H1 (cell line): ENCODE measurements around the gene PRPF4. TPM values are rescaled to one million over a fixed set of nuclear protein-coding genes. Genes with fewer than 3 reads are reported as not detected.

Experiments
- CTCF ChIA-PET: fragments of 300-600 bp; sonication (Branson Sonifier 250); formaldehyde crosslinking; loops from one replicate; lab custom pipeline; 2021; ENCODE audit not compliant: partially characterized antibody; lab: Charles Lee
- POLR2A ChIA-PET: fragments of 300-600 bp; sonication (Branson Sonifier 250); formaldehyde crosslinking; loops from one replicate; lab custom pipeline; 2021; ENCODE audit warnings: inconsistent platforms; ENCODE audit not compliant: partially characterized antibody; lab: Charles Lee
- DNase-seq, 2 experiments: peaks; one replicate each; pipeline versions ENCODE4 v3.0.0 to v3.0.0-alpha.2; 2010 to 2022; ENCODE audit warnings: low spot score in 2 of 2, low read depth in 1 of 2, mixed read lengths in 1 of 2
- FAIRE-seq: peaks from 2 replicates; lab custom pipeline; 2011; peaks lifted over from hg19 to GRCh38; lab: Jason Lieb, UNC
- H2AFZ ChIP-seq: 2 replicates; pipeline ENCODE4 v1.8.1; 2012; ENCODE audit warnings: low read length, inconsistent platforms
- H2AK5ac ChIP-seq: 2 replicates; pipeline ENCODE4 v1.6.1; 2013; ENCODE audit warnings: low read depth, low read length
- H2BK120ac ChIP-seq: replicated peaks from 2 replicates; pipeline ENCODE3; 2013; ENCODE audit warnings: low read depth, low read length, inconsistent platforms
- H2BK12ac ChIP-seq: 2 replicates; pipeline ENCODE4 v1.6.1; 2013; ENCODE audit warnings: low read depth, low read length
- H2BK15ac ChIP-seq: 2 replicates; pipeline ENCODE4 v1.6.1; 2013; ENCODE audit warnings: low read length
- H2BK20ac ChIP-seq: 2 replicates; pipeline ENCODE4 v1.6.1; 2013; ENCODE audit warnings: low read length
- H2BK5ac ChIP-seq: 2 replicates; pipeline ENCODE4 v1.6.1; 2013; ENCODE audit warnings: low read depth, low read length
- H3K14ac ChIP-seq: 2 replicates; pipeline ENCODE4 v1.6.1; 2013; ENCODE audit warnings: inconsistent platforms; ENCODE audit not compliant: insufficient read length
- H3K18ac ChIP-seq: 2 replicates; pipeline ENCODE4 v1.6.1; 2013; ENCODE audit warnings: low read length; ENCODE audit errors: extremely low read depth
- H3K23ac ChIP-seq: 2 replicates; pipeline ENCODE4 v1.6.1; 2013; ENCODE audit warnings: inconsistent platforms; ENCODE audit not compliant: insufficient read length
- H3K23me2 ChIP-seq: 2 replicates; pipeline ENCODE4 v1.6.1; 2013; ENCODE audit warnings: low read depth, low read length
- H3K27ac ChIP-seq: 2 replicates; pipeline ENCODE4 v1.6.1; 2011; ENCODE audit warnings: low read depth, low read length, inconsistent platforms
- H3K27me3 ChIP-seq, 4 experiments: replicated peaks in 1 of 4; 1 replicate in 1 of 4; 2 replicates in 3 of 4; pipeline versions ENCODE4 v1.6.1 to v1.8.1; 2011 to 2013; ENCODE audit warnings: low read length in 3 of 4, mild to moderate bottlenecking in 3 of 4, inconsistent platforms in 2 of 4, mixed read lengths in 2 of 4, moderate library complexity in 1 of 4; ENCODE audit not compliant: control insufficient read depth in 3 of 4, insufficient read depth in 3 of 4; ENCODE audit errors: extremely low read depth in 1 of 4
- H3K36me3 ChIP-seq, 4 experiments: 2 replicates each; pipeline versions ENCODE4 v1.6.1 to v1.8.1; 2011 to 2013; ENCODE audit warnings: mild to moderate bottlenecking in 4 of 4, low read length in 3 of 4, moderate library complexity in 2 of 4, control low read depth in 1 of 4, inconsistent platforms in 1 of 4; ENCODE audit not compliant: insufficient read depth in 4 of 4, control insufficient read depth in 2 of 4
- H3K4ac ChIP-seq: replicated peaks from 2 replicates; pipeline ENCODE3; 2013; ENCODE audit warnings: low read length, low read depth, mixed read lengths, inconsistent platforms; ENCODE audit not compliant: insufficient read length
- H3K4me1 ChIP-seq, 4 experiments: replicated peaks in 1 of 4; 1 replicate in 1 of 4; 2 replicates in 3 of 4; pipeline versions ENCODE4 v1.6.1 to v1.8.1; 2011 to 2013; ENCODE audit warnings: low read length in 3 of 4, inconsistent platforms in 2 of 4, mixed read lengths in 1 of 4; ENCODE audit not compliant: insufficient read depth in 4 of 4, control insufficient read depth in 3 of 4
- H3K4me2 ChIP-seq, 2 experiments: 2 replicates each; pipeline versions ENCODE4 v1.6.1 to v1.8.1; 2011 to 2013; ENCODE audit warnings: low read depth in 2 of 2, low read length in 2 of 2, control low read depth in 1 of 2, inconsistent platforms in 1 of 2, mild to moderate bottlenecking in 1 of 2; ENCODE audit not compliant: insufficient read depth in 1 of 2
- H3K4me3 ChIP-seq, 4 experiments: fragments of 200-600, 300-600 bp in 1 of 4; sonication (generic), shearing (Covaris generic), sonication (Bioruptor Twin) in 1 of 4; 2 replicates each; pipeline versions ENCODE4 v1.5.1 to v1.8.1; 2011 to 2016; ENCODE audit warnings: low read length in 4 of 4, low read depth in 3 of 4, control low read depth in 2 of 4, inconsistent platforms in 2 of 4, mild to moderate bottlenecking in 2 of 4, mixed read lengths in 1 of 4, moderate library complexity in 1 of 4; ENCODE audit not compliant: insufficient read depth in 2 of 4; ENCODE audit errors: extremely low read depth in 1 of 4
- H3K56ac ChIP-seq: replicated peaks from 2 replicates; pipeline ENCODE3; 2013; ENCODE audit warnings: low read depth, mild to moderate bottlenecking, mixed read lengths, low read length, inconsistent platforms; ENCODE audit not compliant: insufficient read length
- H3K79me1 ChIP-seq: 2 replicates; pipeline ENCODE4 v1.6.1; 2013; ENCODE audit warnings: low read depth, low read length, control low read depth
- H3K79me2 ChIP-seq, 2 experiments: 2 replicates each; pipeline versions ENCODE4 v1.6.1 to v1.8.1; 2012 to 2013; ENCODE audit warnings: low read length in 2 of 2, mild to moderate bottlenecking in 2 of 2, inconsistent platforms in 1 of 2; ENCODE audit not compliant: insufficient read depth in 2 of 2, control insufficient read depth in 1 of 2
- H3K9ac ChIP-seq, 4 experiments: replicated peaks in 1 of 4; 1 replicate in 1 of 4; 2 replicates in 3 of 4; pipeline versions ENCODE4 v1.6.1 to v1.8.1; 2011 to 2013; ENCODE audit warnings: low read depth in 3 of 4, low read length in 3 of 4, control low read depth in 2 of 4, mild to moderate bottlenecking in 2 of 4, moderate library complexity in 2 of 4, inconsistent platforms in 1 of 4; ENCODE audit errors: extremely low read depth in 1 of 4
- H3K9me3 ChIP-seq, 2 experiments: 2 replicates each; pipeline versions ENCODE4 v1.6.1 to v1.8.1; 2012 to 2013; ENCODE audit warnings: mild to moderate bottlenecking in 2 of 2, moderate library complexity in 2 of 2, control low read depth in 1 of 2, inconsistent platforms in 1 of 2, low read depth in 1 of 2, low read length in 1 of 2, mixed read lengths in 1 of 2; ENCODE audit not compliant: insufficient read depth in 2 of 2
- H4K20me1 ChIP-seq, 2 experiments: replicated peaks in 1 of 2; 2 replicates each; pipeline versions ENCODE3 to v1.8.1; 2011 to 2013; ENCODE audit warnings: inconsistent platforms in 2 of 2, low read length in 2 of 2, mild to moderate bottlenecking in 1 of 2; ENCODE audit not compliant: insufficient read depth in 2 of 2, control insufficient read depth in 1 of 2
- H4K5ac ChIP-seq: 2 replicates; pipeline ENCODE4 v1.6.1; 2013; ENCODE audit warnings: low read length, low read depth, mixed read lengths, inconsistent platforms; ENCODE audit not compliant: insufficient read length
- H4K8ac ChIP-seq: 2 replicates; pipeline ENCODE4 v1.8.0; 2013; ENCODE audit warnings: mild to moderate bottlenecking, moderate library complexity, low read length, inconsistent platforms; ENCODE audit not compliant: insufficient read depth; ENCODE audit errors: extremely low read depth
- H4K91ac ChIP-seq: replicated peaks from 2 replicates; pipeline ENCODE3; 2013; ENCODE audit warnings: low read length, mixed read lengths, inconsistent platforms; ENCODE audit not compliant: insufficient read length
- CBX5 ChIP-seq: fragments of 300-800, 300-1000 bp; sonication (generic); IDR thresholded peaks from 2 replicates; pipeline ENCODE4 v1.7.1; 2016; ENCODE audit warnings: antibody characterized with exemption, low read length, low read depth
- CHD1 ChIP-seq: IDR thresholded peaks from 2 replicates; pipeline ENCODE4 v1.6.1; 2012; ENCODE audit warnings: low read depth, low read length, improper control_type of control experiment
- E2F6 ChIP-seq: IDR thresholded peaks from 2 replicates; pipeline ENCODE4 v1.6.1; 2012; ENCODE audit warnings: inconsistent platforms
- FOSL1 ChIP-seq: IDR thresholded peaks from 2 replicates; pipeline ENCODE4 v1.6.1; 2011; ENCODE audit warnings: mild to moderate bottlenecking, low read depth, low read length, moderate library complexity; ENCODE audit not compliant: insufficient read depth
- GTF2F1 ChIP-seq: IDR thresholded peaks from 2 replicates; pipeline ENCODE4 v1.6.1; 2012; ENCODE audit warnings: low read depth, low read length, improper control_type of control experiment, borderline replicate concordance
- HDAC2 ChIP-seq, 2 experiments: fragments of 300-600 bp in 1 of 2; sonication (generic) in 1 of 2; IDR thresholded peaks; 2 replicates each; pipeline ENCODE4 v1.6.1; 2011 to 2012; ENCODE audit warnings: low read depth in 2 of 2, low read length in 2 of 2, mild to moderate bottlenecking in 2 of 2, moderate library complexity in 2 of 2, borderline replicate concordance in 1 of 2, inconsistent platforms in 1 of 2
- HDAC6 ChIP-seq: IDR thresholded peaks from one replicate; pipeline ENCODE4 v1.7.1; 2012; ENCODE audit warnings: low read depth, mild to moderate bottlenecking, inconsistent platforms, low read length, moderate library complexity
- RXRA ChIP-seq: IDR thresholded peaks from 2 replicates; pipeline ENCODE4 v1.6.1; 2011; ENCODE audit warnings: low read depth, mild to moderate bottlenecking, low read length, moderate library complexity; ENCODE audit not compliant: insufficient read depth
- SIRT6 ChIP-seq: IDR thresholded peaks from one replicate; pipeline ENCODE4 v1.7.1; 2012; ENCODE audit warnings: low read length, inconsistent platforms
- TAF7 ChIP-seq: optimal IDR thresholded peaks from 2 replicates; pipeline ENCODE3; 2011; ENCODE audit warnings: low read depth, mild to moderate bottlenecking, inconsistent platforms, low read length, moderate library complexity, borderline replicate concordance
- TBP ChIP-seq: IDR thresholded peaks from 2 replicates; pipeline ENCODE4 v1.6.1; 2011; ENCODE audit warnings: low read depth, low read length, improper control_type of control experiment
- TEAD4 ChIP-seq: IDR thresholded peaks from 2 replicates; pipeline ENCODE4 v1.6.1; 2012; ENCODE audit warnings: low read depth, low read length, inconsistent platforms, mixed read lengths
- ZNF274 ChIP-seq: IDR thresholded peaks from 2 replicates; pipeline ENCODE4 v1.7.0; 2012; ENCODE audit warnings: low read length, borderline replicate concordance; ENCODE audit errors: extremely low read depth
- WGBS, 2 experiments: shearing (Covaris generic) in 1 of 2; methylation state at CpG; one replicate each; pipeline versions ENCODE4 v1.1.6 to v1.1.7; 2013 to 2015; ENCODE audit warnings: low lambda C conversion rate in 2 of 2, mixed read lengths in 2 of 2, inconsistent platforms in 1 of 2, low coverage in 1 of 2, missing lambda C conversion rate in 1 of 2; ENCODE audit not compliant: insufficient replicate concordance in 2 of 2, insufficient coverage in 1 of 2, insufficient read length in 1 of 2; ENCODE audit errors: extremely low coverage in 1 of 2, missing lambda C conversion rate in 1 of 2; 5-methylcytosine and 5-hydroxymethylcytosine counted together
- polyA plus RNA-seq, 7 experiments: library from polyadenylated mRNA; depleted of rRNA in 3 of 7; stranded (reverse) in 5 of 7; unstranded in 2 of 7; fragments of >200 nt in 5 of 7; fragments of 200-250 nt in 2 of 7; gene quantifications; 1 replicate in 5 of 7; 2 replicates in 1 of 7; 4 replicates in 1 of 7; pipeline versions ENCODE4 v1.2.1 to v1.2.3, GENCODE V29; 2011 to 2013; ENCODE audit warnings: missing spikeins in 2 of 7, mixed read lengths in 2 of 7
- total RNA-seq: library from RNA; stranded (reverse); fragmentation: NEBNext Ultra II Directional; extraction: Animal tissue kit (Norgen Biotek cat#: 25700); gene quantifications from 2 replicates; pipeline ENCODE4 v1.2.1, GENCODE V29; 2021

Gene PRPF4
- total and polyA plus RNA-seq, 2 of the 8 experiments (the other 6 are each of a cell fraction or from before 2014, with no cell fraction given) = 15.2 to 33.4 TPM

- Histone ChIP-seq H3K27ac (no peak overlapping the region), H2BK5ac (no peak overlapping the region), H4K8ac (no peak overlapping the region), H3K23me2 (peaks cover 6% of the 10 kb centered on the region), H2BK15ac (no peak overlapping the region), H3K4ac (no peak overlapping the region), H3K4me2 (no peak overlapping the region), H3K4me3 (no peak overlapping the region), H3K23ac (no peak overlapping the region), H2AFZ (no peak overlapping the region), H3K36me3 (peaks cover 24 to 64% (median 55%) of the 10 kb centered on the region in 4 experiments), H2BK20ac (no peak overlapping the region), H3K18ac (no peak overlapping the region), H3K27me3 (no peaks in the 10 kb centered on the region), H2AK5ac (no peak overlapping the region), H3K4me1 (peaks cover 0 to 4% (median 0%) of the 10 kb centered on the region in 4 experiments; a peak in 1 of 7 replicates), H3K9ac (no peak overlapping the region), H2BK120ac (no peak overlapping the region), H3K14ac (no peak overlapping the region), H3K79me2 (peaks cover 0 to 18% of the 10 kb centered on the region in 2 experiments; a peak in 3 of 4 replicates), H4K5ac (no peak overlapping the region), H3K56ac (no peak overlapping the region), H4K20me1 (peaks cover 0 to 2% of the 10 kb centered on the region in 2 experiments), H2BK12ac (no peak overlapping the region), H3K79me1 (no peaks in the 10 kb centered on the region; the same call in 1 of the 2 replicates), H4K91ac (no peak overlapping the region), H3K9me3 (no peaks in the 10 kb centered on the region)
- 90% methylated on average over 4 of the region's 4 CpGs; no CpG with 5 or more reads in 1 of the 2 experiments for WGBS, 2 experiments
- POLR2A ChIA-PET = interaction anchor here (1.6 kb wide), 1 partner anchor 58 kb away, joined by 4 read pairs; no protein-coding TSS in a partner anchor
- CTCF ChIA-PET = no interaction called here
- DNase-seq (no peak), FAIRE-seq (no peak)
- no peak for TF ChIP-seq CHD1
- no peak for TF ChIP-seq TAF7
- no peak for TF ChIP-seq ZNF274
- no peak for TF ChIP-seq SIRT6
- no peak for TF ChIP-seq HDAC6
- TF ChIP-seq E2F6 = no peak
- TF ChIP-seq GTF2F1 = no peak
- no peak for TF ChIP-seq TEAD4
- no peak for TF ChIP-seq CBX5
- TF ChIP-seq FOSL1 = no peak
- no peak for TF ChIP-seq RXRA
- no peak for TF ChIP-seq HDAC2 (IDR thresholded peaks at IDR 0.05; ENCODE audit: borderline replicate concordance in 1 of 2, low read depth in 2 of 2, low read length in 2 of 2)
- no peak for TF ChIP-seq TBP
Observed at GRCh38 chr9:113278840-113279239, 3.4 kb downstream of the PRPF4 start.
